NCI-H2196 treated with DMSO at 0.1 percent for 48 hours (cell line): Measurements from ENCODE around the gene GALT.

ENCODE experiments used
- DNase-seq: peaks from one replicate; lab custom pipeline; 2025; ENCODE audit not compliant: unreplicated experiment; lab: John Stamatoyannopoulos, UW

Gene GALT

GRCh38 chr9:34675869-34676268 is 29.4 kb downstream of the GALT start:
- no peak for DNase-seq

- DNase-seq: no peak
These were observed 37.7 kb downstream of the GALT start for GRCh38 chr9:34684145-34684544.

DNA sequence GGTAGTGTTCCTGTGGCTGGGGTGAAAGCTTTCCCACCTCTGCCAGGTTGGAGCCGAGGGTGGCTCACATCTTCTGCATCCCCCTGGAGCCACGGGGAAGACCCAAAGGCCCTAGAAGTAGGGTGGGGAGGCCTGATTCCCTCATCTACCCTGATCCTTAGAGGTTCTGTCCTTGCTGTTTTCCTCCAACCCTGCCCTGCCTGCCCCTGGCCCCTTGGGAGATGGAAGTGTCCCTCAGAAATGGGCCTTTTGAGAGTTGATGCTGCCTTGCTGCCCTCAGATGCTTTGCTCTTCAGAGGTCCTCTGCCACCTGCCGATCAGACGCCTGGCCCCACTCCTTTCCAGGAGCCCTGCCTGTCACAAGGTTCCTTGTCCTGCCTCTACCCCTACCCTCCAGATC is 38.3 kb downstream of the GALT start:
- no peak for DNase-seq

- no peak for DNase-seq
These were observed 39.1 kb downstream of the GALT start for GRCh38 chr9:34685591-34685990.

GRCh38 chr9:34686231-34686630 is 39.8 kb downstream of the GALT start:
- no peak for DNase-seq

DNA sequence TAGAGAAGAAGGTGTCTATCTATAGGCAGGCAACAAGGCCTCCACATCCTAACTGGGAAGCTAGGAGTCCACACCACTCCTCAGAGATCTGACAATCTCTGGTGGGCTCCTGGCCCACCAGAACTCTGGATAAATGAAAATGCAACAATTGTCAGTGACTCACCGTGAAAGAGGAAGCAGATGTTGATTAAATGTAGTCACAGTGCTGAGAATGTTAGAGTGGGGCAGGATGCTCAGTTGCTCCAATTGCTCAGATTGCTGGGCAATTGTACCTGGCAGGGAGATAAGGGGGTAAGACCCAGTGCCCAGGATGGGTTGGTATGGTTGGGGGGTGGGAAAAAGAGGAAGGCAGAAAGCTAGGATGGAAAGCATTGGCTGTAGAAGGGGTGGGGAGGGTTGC is 40.3 kb downstream of the GALT start:
- no peak for DNase-seq

- no peak for DNase-seq
These were observed 41.0 kb downstream of the GALT start for GRCh38 chr9:34687276-34688030.

DNA sequence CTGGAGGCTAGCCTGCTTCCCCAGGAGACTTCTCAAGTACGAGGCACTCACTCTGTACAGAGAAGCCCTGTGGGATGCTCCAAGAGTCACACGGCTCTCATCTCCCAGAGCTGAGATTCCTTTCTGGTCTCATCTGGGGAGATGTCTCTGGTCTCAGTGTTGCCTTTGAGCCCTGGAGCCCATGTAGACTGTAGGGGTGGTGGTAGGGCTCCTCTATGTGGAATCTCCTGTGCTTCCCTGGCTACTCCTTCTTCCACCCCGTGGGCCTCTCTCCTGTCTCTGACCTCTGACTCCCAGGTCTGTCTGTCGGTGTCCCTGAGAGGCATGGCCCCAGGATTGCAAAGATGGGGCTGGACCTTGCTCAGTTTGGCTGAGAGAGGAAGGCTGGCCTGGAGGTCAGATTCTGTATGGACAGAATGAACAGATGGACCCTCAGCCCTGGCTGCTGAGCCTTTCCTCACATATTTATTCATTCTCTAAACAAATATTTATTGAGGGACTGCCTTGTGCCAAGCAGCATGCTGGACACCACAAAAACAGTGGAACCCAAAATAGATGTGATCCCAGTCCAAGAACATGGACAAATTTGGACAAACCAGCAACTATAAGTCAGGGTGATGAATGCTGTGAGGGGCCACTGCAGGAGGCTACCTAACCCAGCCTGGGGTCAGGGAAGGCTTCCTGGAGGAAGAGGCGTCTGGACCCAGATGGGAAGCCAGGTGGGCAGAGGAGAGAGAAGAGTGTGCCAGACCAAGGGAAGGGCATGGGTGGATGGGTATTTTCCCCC is 42.0 kb downstream of the GALT start:
- DNase-seq: no peak

GRCh38 chr9:34689116-34689470 is 42.6 kb downstream of the GALT start:
- DNase-seq: peak; percentile 39

- DNase-seq: no peak
These were observed 43.0 kb downstream of the GALT start for GRCh38 chr9:34689512-34689911.

- no peak for DNase-seq
These were observed 44.8 kb downstream of the GALT start, which contains the start of gene CCL19 for GRCh38 chr9:34690983-34691935. TSS of gene CCL19 (minus strand) at chr9:34691276. CDS start at chr9:34691139, 137 bp downstream.

DNA sequence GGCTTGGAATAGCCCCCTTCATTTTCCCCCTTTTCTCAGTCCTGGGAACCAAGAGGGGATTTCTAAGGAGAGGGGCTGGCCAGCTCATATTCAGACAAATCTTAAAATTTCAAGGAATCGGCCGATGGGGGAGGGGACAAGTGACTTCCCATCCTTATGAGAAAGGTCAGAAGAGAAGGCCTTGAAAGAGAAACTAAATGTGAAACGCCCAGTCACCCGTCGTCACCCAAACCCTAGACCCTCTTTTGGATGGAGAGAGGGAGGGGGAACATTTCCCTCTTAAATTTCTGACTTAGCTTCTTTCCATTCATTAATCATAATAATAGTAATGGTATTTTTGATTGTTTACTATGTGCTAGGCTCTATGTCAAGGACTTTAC is 45.5 kb downstream of the GALT start:
- DNase-seq: no peak

DNA sequence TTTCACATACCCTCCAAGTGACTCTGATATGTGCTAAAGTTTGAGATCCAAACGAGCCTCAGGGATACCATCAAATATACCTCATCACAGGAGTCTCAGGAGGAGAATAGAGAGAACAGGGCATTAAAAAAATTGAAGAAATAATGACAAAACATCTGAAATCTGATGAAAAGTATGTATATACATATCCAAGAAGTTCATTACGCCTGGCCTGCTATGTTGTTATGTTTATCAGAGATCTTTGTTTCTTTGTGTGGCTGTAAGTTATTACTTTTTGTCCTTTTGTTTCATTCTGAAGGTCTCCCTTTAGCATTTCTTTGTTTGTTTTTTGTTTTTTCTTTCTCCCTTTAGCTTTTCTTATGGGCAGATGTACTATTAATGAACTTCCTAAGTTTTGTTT is 47.1 kb downstream of the GALT start:
- DNase-seq: no peak

DNA sequence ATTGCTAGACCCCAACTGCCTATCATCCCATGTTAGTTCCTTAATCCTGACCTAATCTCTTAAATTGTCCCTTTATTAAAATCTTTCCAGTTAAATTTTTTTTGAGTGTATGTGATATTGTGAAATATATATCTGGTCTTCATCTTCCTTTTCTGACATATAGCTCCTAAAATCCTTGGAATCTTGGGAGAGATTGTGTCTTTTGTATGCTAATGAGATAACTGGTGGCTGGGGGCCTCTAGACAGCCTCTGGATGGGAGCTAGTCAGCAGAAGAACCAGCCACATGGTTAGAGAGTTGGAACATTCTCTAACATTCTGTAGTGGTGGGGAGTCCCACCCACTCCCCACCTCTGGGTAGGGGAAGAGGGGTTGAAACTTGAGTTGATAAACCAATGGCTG is 48.3 kb downstream of the GALT start:
- no peak for DNase-seq
